Keratinocyte (primary cell): Measurements from ENCODE around the gene HLA-DOB. TPM values are rescaled to one million over a fixed set of nuclear protein-coding genes. Genes with fewer than 3 reads are reported as not detected.

Experiments used
- DNase-seq: peaks from one replicate; pipeline ENCODE4 v3.0.0-alpha.2; 2011; ENCODE audit warnings: low read depth, missing footprints, low spot score
- FAIRE-seq: peaks from 2 replicates; lab custom pipeline; 2011; peaks lifted over from hg19 to GRCh38; lab: Jason Lieb, UNC
- H2AFZ ChIP-seq: 2 replicates; pipeline ENCODE4 v1.6.0; 2012; ENCODE audit warnings: low read length, control low read depth, inconsistent platforms; ENCODE audit not compliant: control insufficient read depth
- H3K27ac ChIP-seq: 2 replicates; pipeline ENCODE4 v1.5.1; 2011; ENCODE audit warnings: low read length; ENCODE audit not compliant: control insufficient read depth, insufficient read depth
- H3K27me3 ChIP-seq: 3 replicates; pipeline ENCODE4 v1.6.0; 2011; ENCODE audit warnings: low read length; ENCODE audit not compliant: control insufficient read depth, insufficient read depth; ENCODE audit errors: extremely low read depth
- H3K36me3 ChIP-seq, 2 experiments: 2 replicates in 1 of 2; 3 replicates in 1 of 2; pipeline ENCODE4 v1.5.1; 2011; ENCODE audit warnings: low read length in 2 of 2, mild to moderate bottlenecking in 1 of 2; ENCODE audit not compliant: control insufficient read depth in 2 of 2, insufficient read depth in 2 of 2; ENCODE audit errors: extremely low read depth in 1 of 2
- H3K4me1 ChIP-seq: 3 replicates; pipeline ENCODE4 v1.5.1; 2011; ENCODE audit warnings: low read length; ENCODE audit not compliant: control insufficient read depth, insufficient read depth; ENCODE audit errors: extremely low read depth
- H3K4me2 ChIP-seq: 3 replicates; pipeline ENCODE4 v1.6.0; 2011; ENCODE audit warnings: low read depth, low read length; ENCODE audit not compliant: control insufficient read depth, insufficient read depth; ENCODE audit errors: extremely low read depth
- H3K4me3 ChIP-seq, 3 experiments: fragments of 200-600 bp in 1 of 3; sonication (generic) in 1 of 3; 2 replicates in 2 of 3; 3 replicates in 1 of 3; pipeline ENCODE4 v1.5.1; 2011 to 2016; ENCODE audit warnings: low read length in 3 of 3, mild to moderate bottlenecking in 3 of 3, control low read depth in 2 of 3, inconsistent platforms in 1 of 3, low read depth in 1 of 3, mixed read lengths in 1 of 3, mixed run types in 1 of 3, moderate library complexity in 1 of 3; ENCODE audit not compliant: control insufficient read depth in 2 of 3, insufficient read depth in 2 of 3; ENCODE audit errors: extremely low read depth in 1 of 3
- H3K79me2 ChIP-seq: 2 replicates; pipeline ENCODE4 v1.6.0; 2012; ENCODE audit warnings: low read length; ENCODE audit not compliant: control insufficient read depth, insufficient read depth
- H3K9ac ChIP-seq: 3 replicates; pipeline ENCODE4 v1.6.0; 2011; ENCODE audit warnings: low read length; ENCODE audit not compliant: control insufficient read depth, insufficient read depth; ENCODE audit errors: extremely low read depth
- H3K9me1 ChIP-seq: 3 replicates; pipeline ENCODE4 v1.6.0; 2011; ENCODE audit warnings: low read length; ENCODE audit not compliant: control insufficient read depth, insufficient read depth; ENCODE audit errors: extremely low read depth
- H3K9me3 ChIP-seq: 2 replicates; pipeline ENCODE4 v1.5.1; 2012; ENCODE audit warnings: low read depth, low read length; ENCODE audit not compliant: control insufficient read depth
- H4K20me1 ChIP-seq: 3 replicates; pipeline ENCODE4 v1.6.0; 2011; ENCODE audit warnings: low read length; ENCODE audit not compliant: control insufficient read depth, insufficient read depth; ENCODE audit errors: extremely low read depth
- CTCF ChIP-seq, 3 experiments: IDR thresholded peaks in 1 of 3; conservative IDR thresholded peaks in 1 of 3; optimal IDR thresholded peaks in 1 of 3; 2 replicates in 2 of 3; 3 replicates in 1 of 3; pipeline versions ENCODE3 to v1.5.1; 2011; ENCODE audit warnings: low read length in 3 of 3, mild to moderate bottlenecking in 3 of 3, moderate library complexity in 2 of 3, control low read depth in 1 of 3, inconsistent platforms in 1 of 3; ENCODE audit not compliant: insufficient read depth in 2 of 3; ENCODE audit errors: extremely low read depth in 1 of 3
- EZH2 ChIP-seq: IDR thresholded peaks from one replicate; pipeline ENCODE4 v1.6.1; 2012; ENCODE audit warnings: inconsistent platforms, mild to moderate bottlenecking, low read length, moderate library complexity
- dilution Hi-C: fragments of 300-500 bp; cut with MboI; formaldehyde crosslinking; loops from one replicate; pipeline ENCODE4 v1.7.0; 2020; ENCODE audit warnings: low sequenced_read_pairs; ENCODE audit not compliant: extremely low pct_ligation_motif_present
- polyA plus RNA-seq, 5 experiments: library from polyadenylated mRNA; depleted of rRNA in 3 of 5; stranded (reverse) in 3 of 5; stranded (forward) in 1 of 5; unstranded in 1 of 5; fragments of >200 nt; gene quantifications; 1 replicate in 1 of 5; 2 replicates in 3 of 5; 3 replicates in 1 of 5; pipeline versions ENCODE4 v1.2.1 to v1.2.3, GENCODE V29; 2011 to 2012; ENCODE audit warnings: missing spikeins in 2 of 5, low read depth in 1 of 5, low replicate concordance in 1 of 5

HLA-DOB gene
- polyA plus RNA-seq, 1 donor (not counting 4 experiments of a cell fraction or from before 2014, with no cell fraction given), result 12.5 TPM

GRCh38 chr6:32832535-32832934 lies 15.7 kb upstream of the HLA-DOB start:
- DNase-seq (no peak), FAIRE-seq (no peak)
- dilution Hi-C loops, result no loop called here
- Histone ChIP-seq H4K20me1 (no peaks in the 10 kb centered on the region), H3K9me3 (no peaks in the 10 kb centered on the region), H3K4me2 (no peak overlapping the region), H3K36me3 (peaks cover 27 to 40% of the 10 kb centered on the region in 2 experiments), H3K4me3 (no peak overlapping the region), H3K9ac (no peak overlapping the region), H2AFZ (no peak overlapping the region), H3K79me2 (peaks cover 16% of the 10 kb centered on the region), H3K9me1 (no peaks in the 10 kb centered on the region), H3K27me3 (no peaks in the 10 kb centered on the region), H3K4me1 (peaks cover 12% of the 10 kb centered on the region), H3K27ac (no peak overlapping the region)
- TF ChIP-seq CTCF (optimal IDR thresholded peaks at IDR 0.05 in 1 of 3, IDR thresholded peaks at IDR 0.05 in 1 of 3, conservative IDR thresholded peaks at IDR 0.05 in 1 of 3; ENCODE audit: extremely low read depth in 1 of 3, insufficient read depth in 2 of 3, low read length in 3 of 3), result no peak
- TF ChIP-seq EZH2, result no peak

- no peak for FAIRE-seq
- no peak for TF ChIP-seq EZH2
- no peak for TF ChIP-seq CTCF (optimal IDR thresholded peaks at IDR 0.05 in 1 of 3, IDR thresholded peaks at IDR 0.05 in 1 of 3, conservative IDR thresholded peaks at IDR 0.05 in 1 of 3; ENCODE audit: extremely low read depth in 1 of 3, insufficient read depth in 2 of 3, low read length in 3 of 3)
- Histone ChIP-seq H3K4me2 (no peak overlapping the region), H4K20me1 (no peaks in the 10 kb centered on the region), H3K27me3 (no peaks in the 10 kb centered on the region), H3K4me1 (peaks cover 4% of the 10 kb centered on the region), H3K9ac (no peak overlapping the region), H3K36me3 (peaks cover 29 to 40% of the 10 kb centered on the region in 2 experiments), H3K9me3 (no peaks in the 10 kb centered on the region), H2AFZ (no peak overlapping the region), H3K4me3 (no peak overlapping the region), H3K79me2 (peaks cover 4% of the 10 kb centered on the region), H3K27ac (no peak overlapping the region), H3K9me1 (no peaks in the 10 kb centered on the region)
- no peak for DNase-seq
- dilution Hi-C loops, result no loop called here
Measured at GRCh38 chr6:32830936-32831335, 14.1 kb upstream of the HLA-DOB start.
